Measurements from ENCODE around the gene NABP1. TPM values are rescaled to one million over a fixed set of nuclear protein-coding genes. Genes with fewer than 3 reads are reported as not detected.

The NABP1 gene
- total and polyA plus RNA-seq, 2 experiments from 2014 or later = 121 to 148 TPM

DNA sequence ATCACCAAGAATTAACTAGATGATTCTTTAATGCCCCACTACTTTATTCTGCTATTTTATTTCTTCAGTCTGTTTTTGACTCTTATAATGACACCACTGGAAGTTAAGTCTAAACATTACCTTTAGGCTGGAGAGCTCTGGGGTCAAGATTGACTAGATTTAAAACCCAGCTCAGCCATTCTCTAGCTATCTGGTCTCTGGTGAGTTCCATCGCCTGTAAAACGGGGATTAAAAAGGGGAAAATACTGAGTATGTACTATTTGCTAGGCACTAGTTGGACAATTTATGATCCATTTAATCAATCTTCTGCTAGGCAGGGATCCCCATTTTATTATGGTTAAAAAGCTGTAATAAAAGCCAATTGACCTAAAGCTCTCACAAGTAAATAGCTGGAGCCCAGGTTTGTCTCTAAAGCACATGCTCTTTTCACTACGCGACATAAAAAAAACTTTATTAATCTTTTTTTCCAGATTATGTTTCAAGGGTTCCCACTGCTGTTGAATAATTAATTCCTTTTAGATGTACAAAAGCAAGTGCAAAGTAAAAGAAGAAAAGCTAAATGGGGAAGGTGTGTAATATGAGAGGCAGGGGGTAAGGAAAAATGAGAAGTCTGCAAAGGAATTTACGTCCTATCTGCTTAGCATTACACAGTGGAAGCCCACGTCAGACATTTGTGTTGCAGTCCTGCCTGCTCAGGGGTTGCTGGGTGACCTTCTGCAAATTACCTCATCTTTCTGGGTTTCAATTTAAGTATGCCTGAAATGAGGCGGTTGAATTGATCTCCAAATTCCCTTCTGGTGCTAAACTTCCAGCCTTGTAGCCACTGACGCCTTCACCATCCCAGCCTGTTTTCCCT lies 918 bp upstream of the NABP1 start:
- Histone ChIP-seq H3F3A (ENCODE audit: insufficient read depth) (peaks cover 43% of the 10 kb centered on the region), H3K4me2 (ENCODE audit: unreplicated experiment) (peak overlapping the region; percentile 100), H3K4me3 (peak overlapping the region; percentile 97), H3K79me2 (ENCODE audit: insufficient read depth) (peaks cover 40% of the 10 kb centered on the region), H4K20me1 (ENCODE audit: insufficient read depth) (no peaks in the 10 kb centered on the region), H3K27me3 (replicated peaks; ENCODE audit: insufficient read depth) (no peaks in the 10 kb centered on the region), H3K4me1 (ENCODE audit: insufficient read depth) (peaks cover 27% of the 10 kb centered on the region), H3K27ac (peak overlapping the region; percentile 100), H3K36me3 (ENCODE audit: low read depth) (peaks cover 14% of the 10 kb centered on the region; the same call in 1 of the 2 replicates), H3K9me2 (ENCODE audit: insufficient read depth) (no peaks in the 10 kb centered on the region), H3K9me3 (ENCODE audit: low read depth) (no peaks in the 10 kb centered on the region), H3K9ac (peak overlapping the region; percentile 97), H2AFZ (peak overlapping the region; percentile 68)
- in situ Hi-C loops (cut with MboI) = loop anchor here (25.0 kb wide), 1 partner anchor 485 kb away; no protein-coding TSS in a partner anchor
- WGBS, 2 experiments (ENCODE audit: low coverage in 1 of 2, low lambda C conversion rate in 2 of 2, missing lambda C conversion rate in 2 of 2) = 29 to 31% methylated on average over 8 of the region's 8 CpGs
- peak; percentile 93 for DNase-seq
- TF ChIP-seq EZH2phosphoT487 (IDR thresholded peaks at IDR 0.05; ENCODE audit: insufficient read depth, low read depth) (no peak), EZH2 (IDR thresholded peaks at IDR 0.05; ENCODE audit: insufficient read depth, poor library complexity, severe bottlenecking) (no peak)

- no peaks in the 10 kb centered on the region; the same call in 1 of the 2 replicates for H4K20me1 ChIP-seq (ENCODE audit: insufficient read depth)
- H3K4me3 ChIP-seq = peak overlapping the region; percentile 97
- peaks cover 43% of the 10 kb centered on the region for H3K4me1 ChIP-seq (ENCODE audit: insufficient read depth)
- peak overlapping the region; percentile 97 for H3K9ac ChIP-seq
- H3K4me2 ChIP-seq (ENCODE audit: unreplicated experiment) = peak overlapping the region; percentile 100
- TF ChIP-seq EZH2 (IDR thresholded peaks at IDR 0.05; ENCODE audit: insufficient read depth, poor library complexity, severe bottlenecking) = no peak
- H2AFZ ChIP-seq = peak overlapping the region; percentile 30; the same call in 1 of the 2 replicates
- H3K79me2 ChIP-seq (ENCODE audit: insufficient read depth) = peaks cover 56% of the 10 kb centered on the region
- H3K36me3 ChIP-seq (ENCODE audit: low read depth) = peaks cover 29% of the 10 kb centered on the region
- no peaks in the 10 kb centered on the region for H3K27me3 ChIP-seq (replicated peaks; ENCODE audit: insufficient read depth)
- H3F3A ChIP-seq (ENCODE audit: insufficient read depth) = peaks cover 59% of the 10 kb centered on the region
- H3K27ac ChIP-seq = peak overlapping the region; percentile 100
- WGBS, 2 experiments (ENCODE audit: low coverage in 1 of 2, low lambda C conversion rate in 2 of 2, missing lambda C conversion rate in 2 of 2) = 4 to 6% methylated on average over 28 to 40 of the region's 40 CpGs
- H3K9me2 ChIP-seq (ENCODE audit: insufficient read depth) = no peaks in the 10 kb centered on the region
- in situ Hi-C loops (cut with MboI) = loop anchor here (25.0 kb wide), 1 partner anchor 484 kb away; no protein-coding TSS in a partner anchor
- DNase-seq = peak; percentile 56
- no peaks in the 10 kb centered on the region for H3K9me3 ChIP-seq (ENCODE audit: low read depth)
Observed at GRCh38 chr2:191678437-191679100, 633 bp downstream of the NABP1 start.

GRCh38 chr2:191679818-191680600 lies 2.1 kb downstream of the NABP1 start:
- Histone ChIP-seq H3K4me1 (ENCODE audit: insufficient read depth) (peaks cover 57% of the 10 kb centered on the region), H3K4me3 (peak overlapping the region; percentile 97), H4K20me1 (ENCODE audit: insufficient read depth) (no peaks in the 10 kb centered on the region; the same call in 1 of the 2 replicates), H3K79me2 (ENCODE audit: insufficient read depth) (peaks cover 65% of the 10 kb centered on the region), H3K36me3 (ENCODE audit: low read depth) (peaks cover 44% of the 10 kb centered on the region), H3K9me3 (ENCODE audit: low read depth) (no peaks in the 10 kb centered on the region), H3K9ac (peak overlapping the region; percentile 59), H2AFZ (no peak overlapping the region), H3K27me3 (replicated peaks; ENCODE audit: insufficient read depth) (no peaks in the 10 kb centered on the region), H3K27ac (peak overlapping the region; percentile 100), H3K4me2 (ENCODE audit: unreplicated experiment) (peak overlapping the region; percentile 100), H3F3A (ENCODE audit: insufficient read depth) (peaks cover 73% of the 10 kb centered on the region), H3K9me2 (ENCODE audit: insufficient read depth) (no peaks in the 10 kb centered on the region)
- TF ChIP-seq EZH2phosphoT487 (IDR thresholded peaks at IDR 0.05; ENCODE audit: insufficient read depth, low read depth) (no peak), EZH2 (IDR thresholded peaks at IDR 0.05; ENCODE audit: insufficient read depth, poor library complexity, severe bottlenecking) (no peak)
- peak; percentile 88 for DNase-seq
- in situ Hi-C loops (cut with MboI) = loop anchor here (25.0 kb wide), 1 partner anchor 482 kb away; no protein-coding TSS in a partner anchor
- 72 to 78% methylated on average over 4 of the region's 4 CpGs for WGBS, 2 experiments (ENCODE audit: low coverage in 1 of 2, low lambda C conversion rate in 2 of 2, missing lambda C conversion rate in 2 of 2)

DNA sequence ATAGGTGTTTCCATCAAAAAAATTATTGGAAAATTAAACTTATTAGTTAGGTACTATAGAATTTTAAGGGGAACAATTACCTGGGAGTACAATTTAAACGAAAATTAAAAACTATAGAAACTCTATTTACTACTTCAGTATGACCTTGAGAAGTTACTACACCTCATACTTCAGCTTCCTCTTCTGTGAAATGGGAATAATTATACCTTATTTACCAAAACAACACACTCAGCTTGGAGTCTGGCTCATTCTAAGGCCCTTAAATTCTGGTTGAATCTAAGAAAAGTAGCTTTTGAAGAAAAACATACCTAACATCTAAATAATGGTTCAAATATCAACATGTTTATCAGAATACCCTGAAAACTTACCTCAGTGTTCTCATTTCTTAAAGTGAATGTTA lies 2.7 kb downstream of the NABP1 start:
- H3K9me3 ChIP-seq (ENCODE audit: low read depth) = no peaks in the 10 kb centered on the region
- in situ Hi-C loops (cut with MboI) = loop anchor here (25.0 kb wide), 1 partner anchor 482 kb away; no protein-coding TSS in a partner anchor
- no peaks in the 10 kb centered on the region for H3K27me3 ChIP-seq (replicated peaks; ENCODE audit: insufficient read depth)
- peaks cover 80% of the 10 kb centered on the region for H3F3A ChIP-seq (ENCODE audit: insufficient read depth)
- H2AFZ ChIP-seq = no peak overlapping the region
- H3K27ac ChIP-seq = peak overlapping the region; percentile 100
- H4K20me1 ChIP-seq (ENCODE audit: insufficient read depth) = no peaks in the 10 kb centered on the region; the same call in 1 of the 2 replicates
- H3K9me2 ChIP-seq (ENCODE audit: insufficient read depth) = no peaks in the 10 kb centered on the region
- H3K4me2 ChIP-seq (ENCODE audit: unreplicated experiment) = peak overlapping the region; percentile 100
- H3K4me3 ChIP-seq = peak overlapping the region; percentile 97
- DNase-seq = no peak
- peak overlapping the region; percentile 59 for H3K9ac ChIP-seq
- peaks cover 50% of the 10 kb centered on the region for H3K36me3 ChIP-seq (ENCODE audit: low read depth)
- TF ChIP-seq EZH2 (IDR thresholded peaks at IDR 0.05; ENCODE audit: insufficient read depth, poor library complexity, severe bottlenecking) (no peak), EZH2phosphoT487 (IDR thresholded peaks at IDR 0.05; ENCODE audit: insufficient read depth, low read depth) (no peak)
- peaks cover 60% of the 10 kb centered on the region for H3K4me1 ChIP-seq (ENCODE audit: insufficient read depth)
- peaks cover 69% of the 10 kb centered on the region for H3K79me2 ChIP-seq (ENCODE audit: insufficient read depth)
- WGBS, 2 experiments (ENCODE audit: low coverage in 1 of 2, low lambda C conversion rate in 2 of 2, missing lambda C conversion rate in 2 of 2) = 0 to 6% methylated on average over 1 of the region's 1 CpG
